ENCODE results near the gene TIMMDC1. TPM values are rescaled to one million over a fixed set of nuclear protein-coding genes. Genes with fewer than 3 reads are reported as not detected.

The TIMMDC1 gene
- total RNA-seq, 4 donors from 2014 or later: 41.6 to 55.7 (median 46.2) TPM

DNA sequence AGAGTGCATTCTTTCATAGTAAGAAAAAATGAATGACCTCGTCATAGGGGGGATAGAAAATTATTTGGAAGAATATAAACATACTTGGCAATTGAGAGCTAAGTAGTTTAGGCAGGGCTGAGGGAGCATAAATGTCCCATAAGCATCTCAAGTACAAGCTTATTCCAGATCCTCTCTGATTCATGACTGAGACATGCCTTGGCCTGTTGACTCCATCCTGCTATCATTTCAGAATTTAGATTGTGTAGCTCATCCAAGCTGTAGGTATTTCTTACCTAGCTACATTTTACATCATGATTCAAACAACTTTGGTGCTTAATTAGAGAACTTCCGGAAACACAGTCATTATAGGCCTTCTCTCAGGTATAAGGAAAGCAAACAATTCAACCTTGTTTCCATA, 17.3 kb upstream of the TIMMDC1 start:
- WGBS: 61% methylated on average over 2 of the region's 2 CpGs
- peaks cover 54% of the 10 kb centered on the region for H3K36me3 ChIP-seq
- H3K27ac ChIP-seq: no peak overlapping the region

DNA sequence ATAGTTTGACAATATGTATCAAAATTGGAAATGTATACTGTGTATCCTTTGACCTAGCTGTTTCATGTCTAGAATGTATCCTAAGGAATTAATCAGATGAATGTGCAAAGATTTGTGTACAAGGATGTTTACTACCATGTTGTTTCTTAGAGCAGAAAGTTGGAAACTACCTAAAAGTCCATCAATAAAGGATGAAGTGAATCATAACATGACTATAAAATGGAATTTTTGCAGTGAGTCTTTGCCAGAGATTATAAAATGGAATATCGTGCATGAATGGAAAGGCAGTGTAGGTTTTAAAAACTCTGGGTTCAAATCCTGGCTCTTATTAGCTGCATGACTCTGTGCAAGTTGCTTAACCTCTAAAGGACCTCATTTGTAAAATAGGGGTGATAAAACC, 15.2 kb upstream of the TIMMDC1 start:
- Histone ChIP-seq H3K27me3 (no peaks in the 10 kb centered on the region), H3K9me3 (no peaks in the 10 kb centered on the region), H3K4me1 (no peaks in the 10 kb centered on the region), H3K36me3 (peaks cover 57% of the 10 kb centered on the region), H3K27ac (no peak overlapping the region), H3K4me3 (no peak overlapping the region)
- no peak for DNase-seq (ENCODE audit: low spot score in 2 of 2)
- TF ChIP-seq, protein P1, sequence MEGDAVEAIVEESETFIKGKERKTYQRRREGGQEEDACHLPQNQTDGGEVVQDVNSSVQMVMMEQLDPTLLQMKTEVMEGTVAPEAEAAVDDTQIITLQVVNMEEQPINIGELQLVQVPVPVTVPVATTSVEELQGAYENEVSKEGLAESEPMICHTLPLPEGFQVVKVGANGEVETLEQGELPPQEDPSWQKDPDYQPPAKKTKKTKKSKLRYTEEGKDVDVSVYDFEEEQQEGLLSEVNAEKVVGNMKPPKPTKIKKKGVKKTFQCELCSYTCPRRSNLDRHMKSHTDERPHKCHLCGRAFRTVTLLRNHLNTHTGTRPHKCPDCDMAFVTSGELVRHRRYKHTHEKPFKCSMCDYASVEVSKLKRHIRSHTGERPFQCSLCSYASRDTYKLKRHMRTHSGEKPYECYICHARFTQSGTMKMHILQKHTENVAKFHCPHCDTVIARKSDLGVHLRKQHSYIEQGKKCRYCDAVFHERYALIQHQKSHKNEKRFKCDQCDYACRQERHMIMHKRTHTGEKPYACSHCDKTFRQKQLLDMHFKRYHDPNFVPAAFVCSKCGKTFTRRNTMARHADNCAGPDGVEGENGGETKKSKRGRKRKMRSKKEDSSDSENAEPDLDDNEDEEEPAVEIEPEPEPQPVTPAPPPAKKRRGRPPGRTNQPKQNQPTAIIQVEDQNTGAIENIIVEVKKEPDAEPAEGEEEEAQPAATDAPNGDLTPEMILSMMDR (IDR thresholded peaks at IDR 0.05): no peak
- TF ChIP-seq POLR2A (IDR thresholded peaks at IDR 0.05): no peak
- TF ChIP-seq EP300 (IDR thresholded peaks at IDR 0.05): no peak
- TF ChIP-seq POLR2AphosphoS5 (IDR thresholded peaks at IDR 0.05): no peak
- 56% methylated on average over 1 of the region's 1 CpG for WGBS

More for the DNA sequence above, 17.3 kb upstream of the TIMMDC1 start:
- TF ChIP-seq POLR2AphosphoS5 (IDR thresholded peaks at IDR 0.05) (no peak), POLR2A (IDR thresholded peaks at IDR 0.05) (no peak), EP300 (IDR thresholded peaks at IDR 0.05) (no peak)
- TF ChIP-seq, protein P1 (IDR thresholded peaks at IDR 0.05): no peak
- Histone ChIP-seq H3K4me1 (no peaks in the 10 kb centered on the region), H3K9me3 (no peaks in the 10 kb centered on the region), H3K4me3 (no peak overlapping the region), H3K27me3 (no peaks in the 10 kb centered on the region)
- no peak for DNase-seq (ENCODE audit: low spot score in 2 of 2)

DNA sequence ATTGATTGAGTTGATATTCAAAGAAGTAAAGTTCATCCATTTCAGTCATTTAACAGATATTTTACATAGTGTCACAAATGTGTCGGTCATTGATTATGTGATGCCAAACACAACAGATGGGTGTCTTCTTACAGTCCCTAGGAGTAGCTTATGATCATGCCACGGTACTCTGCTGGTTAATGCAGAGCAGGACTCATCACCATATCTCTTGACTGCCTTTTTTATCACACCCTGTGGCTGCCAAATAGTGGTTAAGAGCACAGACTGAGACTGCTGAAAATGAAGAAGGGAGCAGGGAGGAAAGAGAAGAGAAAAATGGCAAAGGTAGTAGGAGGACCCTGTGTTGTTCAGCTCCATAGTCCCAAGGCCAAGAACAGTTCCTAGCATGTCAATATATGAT, 12.8 kb upstream of the TIMMDC1 start:
- Histone ChIP-seq H3K36me3 (peaks cover 69% of the 10 kb centered on the region), H3K27ac (no peak overlapping the region), H3K9me3 (no peaks in the 10 kb centered on the region), H3K27me3 (no peaks in the 10 kb centered on the region), H3K4me1 (no peaks in the 10 kb centered on the region), H3K4me3 (no peak overlapping the region)
- no peak for TF ChIP-seq POLR2AphosphoS5 (IDR thresholded peaks at IDR 0.05)
- no peak for TF ChIP-seq POLR2A (IDR thresholded peaks at IDR 0.05)
- TF ChIP-seq, protein P1 (IDR thresholded peaks at IDR 0.05): no peak
- no peak for TF ChIP-seq EP300 (IDR thresholded peaks at IDR 0.05)
- DNase-seq (ENCODE audit: low spot score in 2 of 2): no peak
- 97% methylated on average over 2 of the region's 2 CpGs for WGBS

DNA sequence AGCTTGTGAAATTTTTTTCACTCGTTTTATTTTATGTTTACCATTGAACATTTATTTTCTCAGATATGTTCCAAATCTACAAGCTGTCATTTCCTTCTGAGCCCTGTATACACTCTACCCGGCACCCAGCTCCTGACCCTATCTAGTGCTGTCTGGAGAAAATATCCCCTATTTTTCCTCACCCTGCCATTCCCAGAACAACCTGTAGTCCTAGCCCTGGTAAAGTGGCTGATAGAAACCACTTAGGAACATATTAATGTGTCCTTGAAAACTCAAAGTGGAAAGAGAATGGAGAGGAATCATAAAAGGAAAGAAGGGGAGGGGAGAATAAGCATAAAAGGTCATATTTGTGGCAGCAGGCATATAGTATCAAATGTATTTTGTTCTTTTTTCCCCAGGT, 8.2 kb upstream of the TIMMDC1 start:
- no peaks in the 10 kb centered on the region for H3K4me1 ChIP-seq
- no peaks in the 10 kb centered on the region for H3K9me3 ChIP-seq
- WGBS: 94% methylated on average over 2 of the region's 2 CpGs
- DNase-seq (ENCODE audit: low spot score in 2 of 2): no peak
- H3K4me3 ChIP-seq: no peak overlapping the region
- no peak overlapping the region for H3K27ac ChIP-seq
- peaks cover 65% of the 10 kb centered on the region for H3K36me3 ChIP-seq
- TF ChIP-seq POLR2A (IDR thresholded peaks at IDR 0.05) (no peak), EP300 (IDR thresholded peaks at IDR 0.05) (no peak), POLR2AphosphoS5 (IDR thresholded peaks at IDR 0.05) (no peak)
- TF ChIP-seq, protein P1 (IDR thresholded peaks at IDR 0.05): no peak
- no peaks in the 10 kb centered on the region for H3K27me3 ChIP-seq

DNA sequence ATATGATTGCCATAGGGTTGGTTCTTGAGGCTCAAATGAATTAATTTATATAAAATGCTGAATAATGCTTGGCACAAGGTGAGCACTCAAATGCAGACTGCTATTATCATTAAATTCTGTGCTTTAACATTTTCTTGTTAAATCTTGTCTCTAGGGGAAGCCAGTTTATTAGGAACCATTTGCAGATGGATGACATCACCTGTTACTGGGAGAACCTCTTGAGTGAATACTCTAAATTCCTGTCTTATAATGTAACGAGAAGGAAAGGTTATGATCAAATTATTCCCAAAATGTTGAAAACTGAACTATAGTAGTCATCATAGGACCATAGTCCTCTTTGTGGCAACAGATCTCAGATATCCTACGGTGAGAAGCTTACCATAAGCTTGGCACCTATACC, 6.2 kb upstream of the TIMMDC1 start:
- H3K27ac ChIP-seq: no peak overlapping the region
- TF ChIP-seq, protein P1 (IDR thresholded peaks at IDR 0.05): no peak
- TF ChIP-seq POLR2AphosphoS5 (IDR thresholded peaks at IDR 0.05) (no peak), POLR2A (IDR thresholded peaks at IDR 0.05) (no peak), EP300 (IDR thresholded peaks at IDR 0.05) (no peak)
- H3K4me3 ChIP-seq: no peak overlapping the region
- H3K27me3 ChIP-seq: no peaks in the 10 kb centered on the region
- DNase-seq (ENCODE audit: low spot score in 2 of 2): no peak
- H3K36me3 ChIP-seq: peaks cover 47% of the 10 kb centered on the region
- no peaks in the 10 kb centered on the region for H3K9me3 ChIP-seq
- H3K4me1 ChIP-seq: peaks cover 3% of the 10 kb centered on the region
- WGBS: 100% methylated on average over 2 of the region's 2 CpGs
